IPS-18c (cell line): ENCODE results near the gene WDFY2.
"Not testable (repeated sequence)": the region's sequence is repeated elsewhere in the genome, so short reads cannot be mapped to it uniquely, and the experiment has no call there.

ENCODE experiments used
- H3K4me3 ChIP-seq: 2 replicates; pipeline ENCODE4 v1.7.0; 2013; ENCODE audit warnings: low read depth, mild to moderate bottlenecking, low read length, moderate library complexity; ENCODE audit not compliant: insufficient read depth
- H3K9me3 ChIP-seq: one replicate; pipeline ENCODE4 v1.6.1; 2013; ENCODE audit warnings: mild to moderate bottlenecking, low read length, moderate library complexity; ENCODE audit not compliant: control insufficient read depth, insufficient read depth

WDFY2 gene

GRCh38 chr13:51638216-51638871 is 54.1 kb downstream of the WDFY2 start:
- Histone ChIP-seq H3K9me3 (no peaks in the 10 kb centered on the region), H3K4me3 (no peak overlapping the region)

DNA sequence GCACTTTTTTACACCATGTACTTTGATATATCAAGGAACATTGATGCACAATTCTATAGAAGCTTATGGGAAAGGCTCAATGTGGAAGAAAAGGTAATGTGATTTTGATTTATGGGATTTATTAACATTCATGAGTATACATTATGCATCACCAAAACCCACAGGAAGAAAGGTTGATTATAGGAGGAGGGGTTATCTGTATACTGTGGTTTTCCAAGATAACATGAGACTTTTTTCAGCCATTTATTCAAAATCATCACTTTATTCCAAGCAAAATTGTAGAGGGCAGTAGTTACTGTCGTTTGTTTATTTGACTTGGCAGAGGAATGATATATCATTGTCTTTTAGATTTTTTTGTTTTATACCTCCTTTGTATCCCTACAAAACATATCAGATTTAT is 54.9 kb downstream of the WDFY2 start:
- Histone ChIP-seq H3K4me3 (no peak overlapping the region), H3K9me3 (no peaks in the 10 kb centered on the region)

DNA sequence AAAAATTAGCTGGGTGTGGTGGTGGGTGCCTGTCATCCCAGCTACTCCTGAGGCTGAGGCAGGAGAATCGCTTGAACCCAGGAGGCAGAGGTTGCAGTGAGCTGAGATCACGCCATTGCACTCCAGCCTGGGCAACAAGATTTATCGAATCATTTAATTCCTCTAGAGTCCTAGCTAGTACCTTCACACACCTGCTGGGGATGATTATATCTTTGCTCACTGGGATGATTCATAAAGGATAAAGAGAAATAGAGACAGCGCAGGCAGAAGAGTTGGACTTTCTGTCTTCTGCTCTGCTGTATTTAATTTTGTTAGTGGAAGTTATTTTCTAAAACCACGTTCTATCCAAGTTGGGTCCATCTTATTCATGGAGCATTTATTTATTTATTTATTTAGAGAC is 56.4 kb downstream of the WDFY2 start:
- not testable (repeated sequence) for H3K4me3 ChIP-seq, H3K9me3 ChIP-seq

- H3K4me3 ChIP-seq = no peak overlapping the region
- no peaks in the 10 kb centered on the region for H3K9me3 ChIP-seq
These were observed 59.0 kb downstream of the WDFY2 start for GRCh38 chr13:51643105-51643881.

- H3K4me3 ChIP-seq = no peak overlapping the region
These were observed 59.6 kb downstream of the WDFY2 start for GRCh38 chr13:51643882-51644281.

GRCh38 chr13:51644654-51645053 is 60.4 kb downstream of the WDFY2 start:
- Histone ChIP-seq H3K4me3 (no peak overlapping the region), H3K9me3 (no peaks in the 10 kb centered on the region)

More at GRCh38 chr13:51643882-51644281, 59.6 kb downstream of the WDFY2 start:
- H3K9me3 ChIP-seq = no peaks in the 10 kb centered on the region

- no peak overlapping the region for H3K4me3 ChIP-seq
- H3K9me3 ChIP-seq = no peaks in the 10 kb centered on the region
These were observed 60.9 kb downstream of the WDFY2 start for GRCh38 chr13:51645154-51645650.

DNA sequence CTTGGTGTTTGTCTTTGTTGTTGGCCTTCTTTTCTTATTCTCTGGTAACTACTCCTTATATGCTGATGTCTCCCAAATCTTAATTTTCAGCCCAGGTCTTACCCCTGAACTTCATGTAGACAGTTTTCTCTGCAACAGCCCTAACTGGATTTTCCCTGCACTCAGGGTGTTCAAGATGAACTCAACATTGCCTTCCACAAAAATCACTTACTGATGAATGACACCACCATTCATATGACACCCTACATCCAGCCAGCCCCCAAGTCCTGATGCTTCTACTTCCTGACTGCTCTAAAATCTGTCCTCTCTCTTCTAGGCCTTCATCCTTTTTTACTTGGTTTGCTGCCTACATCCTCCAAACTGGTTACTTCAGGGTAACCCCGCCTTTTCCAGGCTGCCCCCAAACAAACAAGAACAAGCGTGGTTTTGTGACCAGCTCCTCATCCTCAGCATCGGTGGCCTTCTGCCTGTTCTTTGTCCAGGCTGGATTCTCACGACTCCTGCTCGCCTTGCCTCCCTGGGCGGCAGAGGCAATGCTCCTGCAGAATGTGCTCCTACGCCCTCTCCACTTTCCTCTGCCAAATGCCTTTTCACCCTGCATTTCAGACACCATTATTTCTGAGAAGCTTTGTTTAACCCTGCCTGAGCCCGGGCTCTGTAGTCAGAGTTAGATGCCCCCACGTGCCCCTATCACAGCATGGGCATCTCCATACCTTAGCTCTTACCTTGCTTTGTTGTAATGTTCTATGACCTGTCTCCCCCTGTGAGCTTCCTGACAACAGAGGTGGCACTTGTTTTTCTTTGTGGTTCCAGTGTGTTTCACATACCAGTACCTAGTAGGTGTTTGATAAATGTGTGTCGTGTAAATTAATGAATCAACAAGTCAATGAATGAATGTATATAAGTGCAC is 61.8 kb downstream of the WDFY2 start:
- no peaks in the 10 kb centered on the region for H3K9me3 ChIP-seq
- no peak overlapping the region for H3K4me3 ChIP-seq

- no peak overlapping the region for H3K4me3 ChIP-seq
These were observed 62.8 kb downstream of the WDFY2 start for GRCh38 chr13:51647067-51647466.

DNA sequence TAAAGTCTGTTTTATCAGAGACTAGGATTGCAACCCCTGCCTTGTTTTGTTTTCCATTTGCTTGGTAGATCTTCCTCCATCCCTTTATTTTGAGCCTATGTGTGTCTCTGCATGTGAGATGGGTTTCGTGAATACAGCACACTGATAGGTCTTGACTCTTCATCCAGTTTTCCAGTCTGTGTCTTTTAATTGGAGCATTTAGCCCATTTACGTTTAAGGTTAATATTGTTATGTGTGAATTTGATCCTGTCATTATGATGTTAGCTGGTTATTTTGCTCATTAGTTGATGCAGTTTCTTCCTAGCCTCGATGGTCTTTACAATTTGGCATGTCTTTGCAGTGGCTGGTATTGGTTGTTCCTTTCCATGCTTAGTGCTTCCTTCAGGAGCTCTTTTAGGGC is 67.9 kb downstream of the WDFY2 start:
- not testable (repeated sequence) for H3K9me3 ChIP-seq, H3K4me3 ChIP-seq

More at GRCh38 chr13:51647067-51647466, 62.8 kb downstream of the WDFY2 start:
- no peaks in the 10 kb centered on the region for H3K9me3 ChIP-seq

DNA sequence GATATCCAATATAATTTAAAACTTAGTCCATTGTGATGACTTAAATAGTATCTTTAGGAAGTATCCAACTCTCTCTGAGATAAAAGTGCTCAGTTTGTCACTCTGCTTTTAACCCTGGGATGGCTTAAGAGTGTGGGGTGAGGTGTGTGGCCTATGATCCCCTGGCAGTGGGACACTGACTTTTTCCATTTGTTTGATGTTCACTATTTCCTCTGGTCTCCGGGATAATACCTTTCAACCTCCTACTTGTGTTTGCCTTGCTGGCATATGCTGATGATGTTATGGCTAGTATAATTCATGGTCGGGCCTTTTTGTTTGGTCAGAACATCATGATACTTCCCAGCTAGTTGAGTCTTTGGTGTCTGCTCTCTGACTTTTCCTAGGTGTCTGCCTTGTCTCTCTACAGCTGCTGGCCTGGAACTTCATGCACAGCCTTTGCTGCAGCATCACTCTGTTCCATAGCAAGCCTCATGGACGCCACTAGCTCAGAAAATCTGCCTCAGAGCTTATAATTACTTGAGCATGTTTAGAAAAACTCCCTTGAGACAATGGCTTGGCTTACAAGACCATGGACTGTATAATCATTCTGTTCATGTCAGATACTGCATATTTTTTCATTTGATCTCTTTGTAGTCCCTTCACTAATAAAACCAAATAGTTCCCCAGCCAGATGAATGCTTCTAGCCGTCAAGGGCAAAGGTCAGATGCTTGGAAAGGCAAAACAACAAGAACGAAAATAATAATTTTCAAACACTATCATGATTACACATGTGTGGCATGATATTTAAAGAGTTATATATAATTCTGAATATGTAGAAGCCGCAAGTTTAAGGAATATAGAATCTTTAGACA is 75.2 kb downstream of the WDFY2 start:
- no peak overlapping the region for H3K4me3 ChIP-seq
- H3K9me3 ChIP-seq = no peaks in the 10 kb centered on the region

DNA sequence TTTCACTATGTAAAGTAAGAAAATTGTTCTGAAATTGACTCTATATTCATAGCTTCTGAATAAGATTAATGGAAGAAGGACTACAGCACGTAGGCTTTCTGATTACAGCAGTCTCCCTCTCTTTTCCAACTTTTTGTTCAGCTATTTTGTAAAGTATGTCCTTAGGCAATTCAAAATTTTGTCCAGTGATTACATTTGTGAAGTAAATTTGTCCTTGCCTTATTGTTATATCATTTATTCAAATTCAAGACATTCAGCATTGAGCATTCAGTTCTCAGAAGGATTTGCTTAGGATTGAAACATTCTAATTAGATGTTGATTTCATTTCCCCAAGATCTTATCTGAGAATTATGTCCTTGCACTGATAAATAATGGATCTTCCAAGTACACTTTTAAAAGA is 76.6 kb downstream of the WDFY2 start:
- no peaks in the 10 kb centered on the region for H3K9me3 ChIP-seq
- H3K4me3 ChIP-seq = no peak overlapping the region

- H3K4me3 ChIP-seq = no peak overlapping the region
These were observed 80.0 kb downstream of the WDFY2 start for GRCh38 chr13:51663973-51664957.

DNA sequence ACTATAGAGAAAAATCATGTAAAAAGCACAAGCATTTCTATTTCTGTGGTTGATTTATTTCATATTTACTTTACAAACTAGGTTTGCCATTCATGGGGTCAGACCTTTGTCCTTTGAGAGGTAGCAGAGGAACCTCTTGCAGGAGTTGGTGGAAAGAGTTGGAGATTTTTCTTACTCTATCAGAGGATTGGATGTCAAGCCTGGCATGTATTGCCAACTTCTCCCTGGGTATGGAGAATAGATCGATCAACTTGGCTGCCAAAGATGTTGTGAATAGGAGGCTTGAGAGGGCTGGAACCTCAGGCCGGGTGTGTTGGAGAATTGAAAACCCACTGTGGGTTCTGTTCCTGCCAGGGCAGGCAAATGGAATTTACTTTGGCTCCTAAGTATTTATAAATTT is 81.2 kb downstream of the WDFY2 start:
- Histone ChIP-seq H3K9me3 (no peaks in the 10 kb centered on the region), H3K4me3 (no peak overlapping the region)

More at GRCh38 chr13:51663973-51664957, 80.0 kb downstream of the WDFY2 start:
- H3K9me3 ChIP-seq = no peaks in the 10 kb centered on the region

DNA sequence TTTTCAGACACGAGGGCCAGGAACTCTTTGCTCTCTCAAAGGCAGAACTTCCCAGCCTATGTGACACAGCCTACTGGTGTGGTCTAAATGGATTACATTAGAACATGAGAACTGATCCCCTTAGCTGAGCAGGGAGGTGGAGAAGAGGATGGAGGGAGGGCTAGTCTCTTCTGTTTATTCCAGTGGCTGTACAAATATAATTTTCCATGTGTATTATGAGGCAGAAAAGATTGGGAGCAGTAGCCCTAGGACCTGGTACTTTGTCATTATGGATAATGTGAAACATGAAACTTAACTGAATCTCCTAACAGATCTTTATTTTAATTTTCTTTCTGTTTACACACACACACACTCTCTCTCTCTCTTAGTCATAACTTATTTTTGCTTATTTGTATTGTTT is 82.1 kb downstream of the WDFY2 start:
- H3K4me3 ChIP-seq = no peak overlapping the region
- H3K9me3 ChIP-seq = no peaks in the 10 kb centered on the region

DNA sequence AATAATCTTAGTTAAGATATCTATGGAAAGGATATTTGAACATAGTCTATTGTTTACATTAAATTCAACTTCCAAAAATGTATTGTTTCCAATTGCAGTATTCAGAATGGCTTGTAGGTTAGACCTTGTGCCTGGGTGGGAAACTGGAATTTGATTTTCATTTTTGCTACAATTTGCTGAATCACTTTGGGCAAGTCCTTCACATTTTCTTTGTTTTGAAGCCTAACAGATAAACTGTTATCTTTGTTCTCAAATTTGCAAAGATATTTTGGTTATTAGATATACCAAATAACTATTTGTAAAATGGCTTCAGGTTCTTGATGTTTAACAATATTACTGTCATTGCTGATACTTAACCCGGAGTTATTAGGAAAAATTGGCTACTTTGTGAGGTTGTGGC is 82.6 kb downstream of the WDFY2 start:
- no peak overlapping the region for H3K4me3 ChIP-seq
- H3K9me3 ChIP-seq = no peaks in the 10 kb centered on the region
